Measurements from ENCODE around the gene CALD1.
A peak's percentile ranks its signal among the peaks of the same experiment; 100 is the strongest.

CALD1 gene

GRCh38 chr7:134789967-134790685 lies 10.7 kb downstream of the CALD1 start:
- peak; percentile 32 for DNase-seq

- no peak for DNase-seq
Measured at GRCh38 chr7:134792968-134793367, 13.5 kb downstream of the CALD1 start.

GRCh38 chr7:134795231-134795630 lies 15.8 kb downstream of the CALD1 start:
- DNase-seq = peak; percentile 9

DNA sequence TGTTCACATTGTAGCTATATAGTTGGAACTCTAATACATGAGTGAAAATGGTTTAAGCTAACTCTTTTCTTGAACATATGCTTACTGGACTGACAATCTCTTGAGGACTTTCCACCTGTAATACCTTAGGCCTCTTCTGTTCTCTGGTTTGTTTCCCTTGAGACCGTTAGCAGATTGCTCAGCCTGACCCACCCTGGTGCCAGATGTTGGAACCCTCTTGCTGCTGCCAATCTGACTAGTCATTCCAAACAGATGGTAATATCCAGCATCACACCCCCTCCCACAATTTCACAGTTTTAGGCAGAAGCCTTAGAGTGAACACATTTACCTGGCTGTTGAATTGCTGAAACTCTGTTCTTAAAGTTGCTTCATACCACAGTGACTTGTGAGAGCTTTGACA lies 18.7 kb downstream of the CALD1 start:
- no peak for DNase-seq

GRCh38 chr7:134799377-134799776 lies 19.9 kb downstream of the CALD1 start:
- DNase-seq = no peak

DNA sequence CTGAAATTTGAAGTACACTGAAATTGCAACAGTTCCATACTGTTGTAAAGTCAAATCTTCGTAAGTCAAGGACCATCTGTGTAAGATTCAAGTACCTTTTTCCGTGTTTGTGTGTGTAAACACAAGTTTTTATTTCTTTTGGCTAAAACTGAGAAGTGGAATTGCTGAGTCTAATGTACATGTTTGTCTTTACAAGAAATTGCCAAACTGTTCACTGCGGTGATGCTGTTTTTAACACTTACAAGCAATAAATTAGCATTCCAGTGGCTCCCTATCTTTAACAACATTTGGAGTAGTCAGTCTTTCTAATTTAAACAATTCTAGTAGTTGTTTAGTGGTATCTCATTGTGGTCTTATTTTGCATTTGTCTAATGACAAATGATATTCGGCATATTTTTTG lies 23.3 kb downstream of the CALD1 start:
- no peak for DNase-seq

- no peak for DNase-seq
Measured at GRCh38 chr7:134804351-134804750, 24.9 kb downstream of the CALD1 start.

GRCh38 chr7:134804854-134805253 lies 25.4 kb downstream of the CALD1 start:
- DNase-seq = no peak

DNA sequence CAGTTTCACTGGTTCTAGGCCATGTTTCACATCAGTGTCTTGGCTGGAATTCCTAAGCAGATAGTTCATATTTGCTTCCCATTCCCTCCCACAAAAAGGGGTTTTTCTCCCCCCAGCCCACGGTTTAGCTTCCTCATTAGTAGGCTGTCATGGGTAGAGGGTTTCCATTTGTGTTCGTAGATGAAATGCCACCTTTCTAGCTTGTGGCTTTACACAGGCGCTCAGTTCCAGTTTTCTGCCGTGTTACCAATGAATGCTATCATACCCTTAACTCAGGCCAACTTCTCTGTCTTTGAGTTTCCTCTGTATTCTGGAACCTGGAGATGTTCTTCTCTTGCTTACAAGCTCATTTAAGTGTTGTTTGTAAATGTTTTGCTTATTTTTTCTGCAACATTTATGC lies 26.8 kb downstream of the CALD1 start:
- no peak for DNase-seq

GRCh38 chr7:134809616-134810015 lies 30.2 kb downstream of the CALD1 start:
- DNase-seq = no peak

DNA sequence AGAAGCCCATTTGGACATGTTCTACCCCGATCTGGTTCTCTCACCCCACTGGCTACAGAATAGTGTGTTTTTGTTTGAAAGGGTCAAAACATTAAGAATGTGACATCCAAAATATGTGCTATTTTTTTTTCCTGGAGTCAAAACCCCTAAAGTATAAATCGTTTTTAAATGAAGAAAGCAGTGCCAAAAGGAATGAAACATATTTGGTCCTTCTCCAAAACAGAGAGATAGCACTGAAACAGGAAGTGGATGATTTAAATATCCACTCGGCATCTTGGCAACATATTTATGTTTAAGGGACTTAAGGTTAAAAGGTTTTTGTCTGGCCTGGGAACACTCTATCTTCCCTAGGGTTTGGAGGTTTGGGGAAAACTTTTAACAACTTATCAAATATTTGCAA lies 32.3 kb downstream of the CALD1 start:
- no peak for DNase-seq

GRCh38 chr7:134813663-134814396 lies 34.4 kb downstream of the CALD1 start:
- DNase-seq = no peak

- no peak for DNase-seq
Measured at GRCh38 chr7:134814730-134815364, 35.4 kb downstream of the CALD1 start.

- no peak for DNase-seq
Measured at GRCh38 chr7:134818613-134819345, 39.3 kb downstream of the CALD1 start.

DNA sequence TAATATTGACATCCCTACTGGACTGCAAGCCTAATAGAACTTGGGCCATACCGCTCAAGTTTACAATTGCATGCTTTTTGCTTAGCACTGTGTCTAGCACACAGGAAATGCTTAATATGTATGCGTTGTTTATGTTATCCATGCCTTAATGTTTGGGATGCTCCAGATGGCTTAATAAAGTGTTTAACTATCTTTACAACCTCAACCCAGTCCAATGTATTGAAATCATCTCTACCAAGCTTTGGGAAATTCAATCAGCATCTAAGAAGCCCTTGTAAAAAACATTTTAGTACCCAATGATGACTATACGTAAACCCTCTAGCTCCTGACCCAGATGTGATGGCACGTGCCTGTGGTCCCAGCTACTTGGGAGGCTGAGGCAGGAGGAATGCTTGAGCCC lies 40.0 kb downstream of the CALD1 start:
- DNase-seq = no peak

- no peak for DNase-seq
Measured at GRCh38 chr7:134820295-134820694, 40.9 kb downstream of the CALD1 start.

DNA sequence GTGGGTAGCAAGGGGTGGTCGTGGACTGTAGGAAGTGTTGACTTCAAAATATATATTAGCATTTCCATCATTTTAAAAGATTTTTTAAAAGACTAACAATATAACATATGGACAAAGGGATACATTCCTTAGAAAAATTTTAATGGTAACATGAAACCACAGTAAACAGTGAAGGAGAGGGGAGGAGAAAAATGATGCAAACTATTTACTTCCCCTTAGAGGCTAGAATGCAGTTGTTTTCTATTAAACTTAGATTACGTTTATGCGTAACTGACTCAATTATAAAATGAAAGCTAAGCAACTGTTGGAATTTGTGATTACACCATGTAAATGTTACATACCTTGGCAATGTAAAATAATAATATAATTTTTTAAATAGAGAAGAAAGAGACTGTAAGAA lies 41.3 kb downstream of the CALD1 start:
- no peak for DNase-seq

- no peak for DNase-seq
Measured at GRCh38 chr7:134823400-134823799, 44.0 kb downstream of the CALD1 start.

GRCh38 chr7:134825666-134826065 lies 46.2 kb downstream of the CALD1 start:
- no peak for DNase-seq

DNA sequence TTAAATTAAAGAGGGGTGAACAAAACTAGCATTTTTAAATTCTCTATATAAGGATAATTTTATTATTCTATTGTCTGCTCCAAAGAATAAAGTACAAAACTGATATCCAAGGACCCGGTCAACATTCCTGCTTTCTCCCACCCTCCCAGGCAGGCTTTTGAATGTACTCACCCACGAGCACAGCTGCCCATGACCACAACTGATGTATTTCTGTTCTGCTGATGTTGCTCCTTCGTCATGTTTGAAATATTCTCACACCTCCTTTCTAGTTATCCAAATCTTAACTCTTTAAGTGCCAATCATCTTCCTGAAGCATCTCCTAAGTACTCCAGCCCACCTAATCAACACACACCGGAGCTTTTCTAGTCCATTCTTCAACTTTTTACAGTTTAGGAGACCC lies 46.7 kb downstream of the CALD1 start:
- no peak for DNase-seq

DNA sequence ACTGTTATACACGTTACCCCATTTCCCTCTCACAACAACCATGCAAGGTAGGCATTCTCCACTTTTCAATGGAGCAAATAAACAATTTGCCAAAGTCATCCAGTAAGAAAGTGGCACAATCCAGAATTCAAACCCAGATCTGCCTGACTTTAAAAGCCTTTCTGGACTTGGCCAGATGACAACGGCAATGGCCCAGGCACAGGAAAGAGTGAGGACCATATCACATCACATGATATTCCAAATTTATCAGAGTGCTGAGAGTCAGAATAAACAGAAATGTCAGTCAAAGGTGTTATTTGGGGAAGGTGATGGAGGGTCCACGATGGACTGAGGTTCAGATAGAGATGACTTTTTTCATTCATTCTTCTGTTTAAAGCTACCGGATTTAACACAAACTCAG lies 48.0 kb downstream of the CALD1 start:
- no peak for DNase-seq

- DNase-seq = no peak
Measured at GRCh38 chr7:134827889-134828288, 48.5 kb downstream of the CALD1 start.

DNA sequence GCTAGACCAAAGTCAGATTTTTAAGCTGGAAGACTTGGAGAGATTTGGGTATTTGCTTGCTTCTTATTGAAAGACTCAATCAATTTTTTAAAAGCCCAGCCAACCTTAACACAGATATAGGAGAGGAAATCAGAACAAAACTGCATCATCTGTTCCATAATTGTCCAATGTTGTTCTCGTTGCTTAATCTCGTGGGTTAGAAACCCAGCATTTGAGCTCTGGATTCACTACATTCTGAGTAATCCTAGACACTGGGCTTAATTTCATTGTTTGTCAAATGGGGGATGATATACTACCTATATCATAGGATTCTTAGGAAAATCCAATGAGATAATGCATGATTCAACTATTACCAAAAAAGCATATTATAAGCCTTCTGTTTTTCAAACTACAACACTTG lies 48.9 kb downstream of the CALD1 start:
- DNase-seq = no peak

Measured in inflammatory macrophage treated with lipopolysaccharide for 4 hours (primary cell).